ENCODE measurements around the gene GNAO1. TPM values are rescaled to one million over a fixed set of nuclear protein-coding genes. Genes with fewer than 3 reads are reported as not detected.
"Not testable (repeated sequence)": the region's sequence is repeated elsewhere in the genome, so short reads cannot be mapped to it uniquely, and the experiment has no call there.

The GNAO1 gene
- total RNA-seq, 1 donor from 2014 or later, result 0.57 TPM

- Mint-ChIP-seq H3K4me1 (ENCODE audit: low read depth) (peaks cover 21% of the 10 kb centered on the region), H3K36me3 (ENCODE audit: low read depth) (peaks cover 49% of the 10 kb centered on the region), H3K9me3 (no peaks in the 10 kb centered on the region), H3K27ac (no peak overlapping the region), H3K27me3 (ENCODE audit: low read depth) (no peaks in the 10 kb centered on the region), H3K4me3 (ENCODE audit: low read depth) (no peak overlapping the region)
- DNase-seq (ENCODE audit: low spot score), result no peak
- intact Hi-C loops (cut with micrococcal nuclease), result no loop called here
These were observed 181.7 kb downstream of the GNAO1 start for GRCh38 chr16:56373003-56373402.

DNA sequence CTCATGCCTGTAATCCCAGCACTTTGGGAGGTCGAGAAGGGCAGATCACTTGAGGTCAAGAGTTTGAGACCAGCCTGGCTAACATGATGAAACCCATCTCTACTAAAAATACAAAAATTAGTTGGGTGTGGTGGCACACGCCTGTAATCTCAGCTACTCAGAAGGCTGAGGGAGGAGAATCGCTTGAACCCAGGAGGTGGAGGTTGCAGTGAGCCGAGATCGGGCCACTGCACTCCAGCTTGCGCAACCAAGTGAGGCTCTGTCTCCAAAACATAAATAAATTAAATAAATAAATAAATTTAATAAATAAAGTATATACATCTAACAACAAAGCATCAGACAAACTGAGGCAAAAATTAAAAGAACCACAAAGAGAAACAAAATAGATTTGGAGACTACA lies 184.5 kb downstream of the GNAO1 start:
- H3K27me3 Mint-ChIP-seq (ENCODE audit: low read depth); H3K4me3 Mint-ChIP-seq (ENCODE audit: low read depth); intact Hi-C loops (cut with micrococcal nuclease); DNase-seq (ENCODE audit: low spot score); H3K27ac Mint-ChIP-seq: not testable (repeated sequence)
- peaks cover 16% of the 10 kb centered on the region for H3K9me3 Mint-ChIP-seq
- peaks cover 62% of the 10 kb centered on the region for H3K36me3 Mint-ChIP-seq (ENCODE audit: low read depth)
- H3K4me1 Mint-ChIP-seq (ENCODE audit: low read depth), result peaks cover 21% of the 10 kb centered on the region

DNA sequence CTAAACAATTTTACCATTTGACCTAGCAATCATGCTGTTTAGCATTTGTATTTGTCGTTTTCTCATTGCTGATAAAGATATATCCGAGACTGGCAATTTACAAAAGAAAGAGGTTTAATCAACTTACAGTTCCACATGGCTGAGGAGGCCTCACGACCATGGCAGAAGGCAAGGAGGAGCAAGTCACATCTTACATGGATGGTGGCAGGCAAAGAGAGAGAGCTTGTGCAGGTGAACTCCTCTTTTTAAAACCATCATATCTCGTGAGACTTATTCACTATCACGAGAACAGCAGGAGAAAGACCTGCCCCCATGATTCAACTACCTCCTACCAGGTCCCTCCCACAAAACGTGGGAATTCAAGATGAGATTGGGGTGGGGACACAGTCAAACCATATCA lies 187.8 kb downstream of the GNAO1 start:
- H3K27me3 Mint-ChIP-seq (ENCODE audit: low read depth); H3K4me3 Mint-ChIP-seq (ENCODE audit: low read depth); DNase-seq (ENCODE audit: low spot score); H3K27ac Mint-ChIP-seq; intact Hi-C loops (cut with micrococcal nuclease); H3K4me1 Mint-ChIP-seq (ENCODE audit: low read depth): not testable (repeated sequence)
- Mint-ChIP-seq H3K36me3 (ENCODE audit: low read depth) (peaks cover 83% of the 10 kb centered on the region), H3K9me3 (peaks cover 40% of the 10 kb centered on the region)

- intact Hi-C loops (cut with micrococcal nuclease); H3K4me3 Mint-ChIP-seq (ENCODE audit: low read depth); H3K27ac Mint-ChIP-seq; DNase-seq (ENCODE audit: low spot score); H3K27me3 Mint-ChIP-seq (ENCODE audit: low read depth); H3K4me1 Mint-ChIP-seq (ENCODE audit: low read depth): not testable (repeated sequence)
- Mint-ChIP-seq H3K9me3 (peaks cover 40% of the 10 kb centered on the region), H3K36me3 (ENCODE audit: low read depth) (peaks cover 84% of the 10 kb centered on the region)
These were observed 189.6 kb downstream of the GNAO1 start for GRCh38 chr16:56380778-56381485.

DNA sequence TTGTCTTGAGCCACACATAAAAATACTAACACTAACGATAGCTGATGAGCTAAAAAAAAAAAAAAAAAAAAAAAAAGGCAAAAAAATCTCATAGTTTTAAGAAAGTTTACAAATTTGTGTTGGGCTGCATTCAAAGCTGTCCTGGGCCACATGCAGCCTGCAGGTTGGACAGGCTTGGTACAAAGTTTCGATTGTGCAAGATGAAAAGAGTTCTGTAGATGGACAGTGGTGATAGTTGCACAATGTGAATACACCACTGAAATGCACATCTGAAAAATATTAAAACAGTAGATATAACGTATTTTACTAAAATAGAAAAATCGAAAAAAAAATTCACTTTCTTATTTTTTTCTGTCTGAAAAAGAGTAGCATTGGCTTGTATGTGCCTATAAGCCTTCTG lies 191.2 kb downstream of the GNAO1 start:
- Mint-ChIP-seq H3K36me3 (ENCODE audit: low read depth) (peaks cover 88% of the 10 kb centered on the region), H3K9me3 (peaks cover 40% of the 10 kb centered on the region), H3K27ac (no peak overlapping the region), H3K4me3 (ENCODE audit: low read depth) (no peak overlapping the region), H3K4me1 (ENCODE audit: low read depth) (no peaks in the 10 kb centered on the region), H3K27me3 (ENCODE audit: low read depth) (no peaks in the 10 kb centered on the region)
- DNase-seq (ENCODE audit: low spot score), result no peak
- intact Hi-C loops (cut with micrococcal nuclease), result no loop called here

DNA sequence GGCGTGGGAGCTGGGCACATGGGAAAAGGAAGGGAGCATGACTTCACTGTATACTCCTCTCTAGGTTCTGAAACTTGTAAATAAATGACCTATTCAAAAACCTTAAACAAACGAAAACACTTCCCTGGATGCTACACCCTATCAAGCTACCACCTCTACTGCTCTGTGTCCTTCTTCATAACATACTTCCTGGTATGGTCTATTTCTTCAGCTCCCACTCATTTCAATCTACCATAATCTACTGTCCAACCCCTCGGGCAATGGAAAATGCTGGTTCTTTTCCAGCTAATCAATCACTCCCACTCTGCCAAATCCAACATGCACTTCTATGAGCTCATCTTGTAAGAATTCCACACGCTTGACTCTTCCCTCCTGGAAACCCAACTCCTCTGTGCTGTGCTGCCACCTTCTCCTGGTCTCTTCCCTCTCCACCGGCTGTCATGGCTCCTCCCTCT lies 191.6 kb downstream of the GNAO1 start:
- Mint-ChIP-seq H3K9me3 (peaks cover 40% of the 10 kb centered on the region), H3K27ac (no peak overlapping the region), H3K36me3 (ENCODE audit: low read depth) (peaks cover 87% of the 10 kb centered on the region), H3K4me3 (ENCODE audit: low read depth) (no peak overlapping the region), H3K27me3 (ENCODE audit: low read depth) (no peaks in the 10 kb centered on the region), H3K4me1 (ENCODE audit: low read depth) (no peaks in the 10 kb centered on the region)
- no peak for DNase-seq (ENCODE audit: low spot score)
- intact Hi-C loops (cut with micrococcal nuclease), result no loop called here

GRCh38 chr16:56384074-56384721 lies 192.9 kb downstream of the GNAO1 start:
- intact Hi-C loops (cut with micrococcal nuclease), result no loop called here
- DNase-seq (ENCODE audit: low spot score), result no peak
- Mint-ChIP-seq H3K4me3 (ENCODE audit: low read depth) (no peak overlapping the region), H3K27ac (no peak overlapping the region), H3K27me3 (ENCODE audit: low read depth) (no peaks in the 10 kb centered on the region), H3K36me3 (ENCODE audit: low read depth) (peaks cover 80% of the 10 kb centered on the region), H3K9me3 (peaks cover 36% of the 10 kb centered on the region), H3K4me1 (ENCODE audit: low read depth) (no peaks in the 10 kb centered on the region)

- intact Hi-C loops (cut with micrococcal nuclease), result no loop called here
- Mint-ChIP-seq H3K9me3 (peaks cover 9% of the 10 kb centered on the region), H3K4me1 (ENCODE audit: low read depth) (peaks cover under 1% of the 10 kb centered on the region), H3K27me3 (ENCODE audit: low read depth) (no peaks in the 10 kb centered on the region), H3K36me3 (ENCODE audit: low read depth) (peaks cover 77% of the 10 kb centered on the region), H3K4me3 (ENCODE audit: low read depth) (no peak overlapping the region), H3K27ac (no peak overlapping the region)
- DNase-seq (ENCODE audit: low spot score), result no peak
These were observed 196.1 kb downstream of the GNAO1 start for GRCh38 chr16:56387396-56387795.

- no peak for DNase-seq (ENCODE audit: low spot score)
- H3K4me1 Mint-ChIP-seq (ENCODE audit: low read depth), result peaks cover 3% of the 10 kb centered on the region
- H3K27me3 Mint-ChIP-seq (ENCODE audit: low read depth), result no peaks in the 10 kb centered on the region
- no peak overlapping the region for H3K27ac Mint-ChIP-seq
- intact Hi-C loops (cut with micrococcal nuclease), result no loop called here
- peaks cover 77% of the 10 kb centered on the region for H3K36me3 Mint-ChIP-seq (ENCODE audit: low read depth)
- H3K4me3 Mint-ChIP-seq (ENCODE audit: low read depth), result no peak overlapping the region
- peaks cover 5% of the 10 kb centered on the region for H3K9me3 Mint-ChIP-seq
These were observed 196.9 kb downstream of the GNAO1 start for GRCh38 chr16:56388209-56388608.

DNA sequence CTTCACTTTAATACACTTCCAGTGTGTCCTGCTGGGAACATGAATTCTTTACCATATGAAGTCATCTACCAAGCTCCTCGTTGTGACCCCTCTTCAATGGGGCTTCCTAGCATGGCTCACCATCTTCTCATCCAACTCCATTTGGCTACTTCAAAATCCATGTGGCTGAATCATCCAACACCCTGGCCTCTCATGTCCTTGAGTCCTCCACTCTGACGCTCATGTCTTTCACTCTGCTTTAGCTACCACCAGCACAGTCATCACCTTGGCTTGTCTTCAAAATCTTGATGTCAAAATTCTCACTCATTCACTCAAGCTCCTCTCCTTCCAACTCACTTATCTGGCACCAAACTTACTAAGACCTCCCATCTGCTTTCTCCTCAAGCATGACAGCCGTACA lies 198.3 kb downstream of the GNAO1 start:
- no peak for DNase-seq (ENCODE audit: low spot score)
- H3K27ac Mint-ChIP-seq, result no peak overlapping the region
- H3K9me3 Mint-ChIP-seq, result no peaks in the 10 kb centered on the region
- no peak overlapping the region for H3K4me3 Mint-ChIP-seq (ENCODE audit: low read depth)
- no peaks in the 10 kb centered on the region for H3K27me3 Mint-ChIP-seq (ENCODE audit: low read depth)
- peaks cover 8% of the 10 kb centered on the region for H3K4me1 Mint-ChIP-seq (ENCODE audit: low read depth)
- peaks cover 73% of the 10 kb centered on the region for H3K36me3 Mint-ChIP-seq (ENCODE audit: low read depth)
- intact Hi-C loops (cut with micrococcal nuclease), result no loop called here

DNA sequence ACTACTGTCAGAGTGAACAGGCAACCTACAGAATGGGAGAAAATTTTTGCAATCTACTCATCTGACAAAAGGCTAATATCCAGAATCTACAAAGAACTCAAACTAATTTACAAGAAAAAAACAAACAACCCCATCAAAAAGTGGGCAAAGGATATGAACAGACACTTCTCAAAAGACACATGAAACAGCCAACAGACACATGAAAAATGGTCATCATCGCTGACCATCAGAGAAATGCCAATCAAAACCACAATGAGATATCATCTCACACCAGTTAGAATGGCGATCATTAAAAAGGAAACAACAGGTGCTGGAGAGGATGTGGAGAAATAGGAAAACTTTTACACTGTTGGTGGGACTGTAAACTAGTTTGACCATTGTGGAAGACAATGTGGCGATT lies 205.4 kb downstream of the GNAO1 start:
- not testable (repeated sequence) for H3K4me3 Mint-ChIP-seq (ENCODE audit: low read depth)

DNA sequence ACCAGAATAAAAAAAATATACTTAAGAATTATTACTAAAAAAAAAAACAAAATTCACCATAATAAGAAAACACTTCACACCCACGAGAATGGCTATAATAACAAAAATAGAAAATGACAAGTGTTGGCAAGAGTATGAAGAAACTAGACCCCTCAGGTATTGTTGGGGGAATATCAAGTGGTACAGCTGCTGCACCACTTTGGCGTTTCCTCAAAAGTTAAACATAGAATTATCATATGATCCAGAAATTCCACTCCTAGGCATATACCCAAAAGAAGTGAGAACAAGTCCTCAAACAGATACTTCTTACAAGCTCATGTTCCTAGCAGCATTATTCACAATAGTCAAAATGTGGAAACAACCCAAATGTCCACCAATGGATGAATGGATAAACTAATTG lies 207.8 kb downstream of the GNAO1 start:
- peaks cover 58% of the 10 kb centered on the region for H3K36me3 Mint-ChIP-seq (ENCODE audit: low read depth)
- no peaks in the 10 kb centered on the region for H3K27me3 Mint-ChIP-seq (ENCODE audit: low read depth)
- peaks cover 2% of the 10 kb centered on the region for H3K4me1 Mint-ChIP-seq (ENCODE audit: low read depth)
- no peaks in the 10 kb centered on the region for H3K9me3 Mint-ChIP-seq
- DNase-seq (ENCODE audit: low spot score), result no peak
- no peak overlapping the region for H3K27ac Mint-ChIP-seq
- H3K4me3 Mint-ChIP-seq (ENCODE audit: low read depth), result no peak overlapping the region
- intact Hi-C loops (cut with micrococcal nuclease), result no loop called here

More for the DNA sequence above, 205.4 kb downstream of the GNAO1 start:
- DNase-seq (ENCODE audit: low spot score); H3K4me1 Mint-ChIP-seq (ENCODE audit: low read depth); H3K27ac Mint-ChIP-seq; H3K27me3 Mint-ChIP-seq (ENCODE audit: low read depth); intact Hi-C loops (cut with micrococcal nuclease); H3K9me3 Mint-ChIP-seq: not testable (repeated sequence)
- peaks cover 69% of the 10 kb centered on the region for H3K36me3 Mint-ChIP-seq (ENCODE audit: low read depth)

DNA sequence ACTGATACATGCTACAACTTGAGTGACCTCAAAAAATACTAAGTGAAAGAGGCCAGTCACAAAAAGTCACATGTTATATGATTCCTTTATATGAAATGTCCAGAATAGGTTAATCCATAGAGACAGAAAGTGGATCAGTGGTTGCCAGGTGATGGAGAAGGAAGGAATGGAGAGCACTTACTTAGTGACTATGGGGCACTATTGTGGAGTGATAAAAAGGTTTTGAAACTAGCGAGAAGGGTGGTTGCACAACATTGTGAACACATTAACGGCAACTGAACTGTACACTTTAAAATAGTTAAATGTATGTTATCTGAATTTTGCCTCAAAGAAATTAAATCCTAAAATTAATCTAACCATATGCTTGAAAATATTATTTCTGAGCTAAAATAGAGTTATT lies 208.2 kb downstream of the GNAO1 start:
- intact Hi-C loops (cut with micrococcal nuclease), result no loop called here
- Mint-ChIP-seq H3K27ac (no peak overlapping the region), H3K4me1 (ENCODE audit: low read depth) (peaks cover 1% of the 10 kb centered on the region), H3K9me3 (no peaks in the 10 kb centered on the region), H3K36me3 (ENCODE audit: low read depth) (peaks cover 60% of the 10 kb centered on the region), H3K27me3 (ENCODE audit: low read depth) (no peaks in the 10 kb centered on the region), H3K4me3 (ENCODE audit: low read depth) (no peak overlapping the region)
- no peak for DNase-seq (ENCODE audit: low spot score)
